Prostate gland (tissue), 2 donors: ENCODE data around the gene CTPS2.

Source experiments
- CTCF ChIP-seq, 4 experiments: fragments of 200-600 bp in 2 of 4; fragments of 450-650 bp in 2 of 4; sonication (generic) in 2 of 4; IDR thresholded peaks; 1 replicate in 3 of 4; 2 replicates in 1 of 4; pipeline ENCODE4 v1.5.1; 2016 to 2019; ENCODE audit warnings: antibody characterized with exemption in 4 of 4, mild to moderate bottlenecking in 2 of 4, moderate library complexity in 2 of 4
- POLR2A ChIP-seq: fragments of 450-650 bp; IDR thresholded peaks from one replicate; pipeline ENCODE4 v1.6.1; 2016; ENCODE audit warnings: antibody characterized with exemption, mild to moderate bottlenecking

GRCh38 chrX:16748425-16748824, 36.0 kb upstream of the CTPS2 start:
- TF ChIP-seq CTCF (IDR thresholded peaks at IDR 0.05) (no peak), POLR2A (no peak)
